ENCODE data around the gene LMOD2.

DNA sequence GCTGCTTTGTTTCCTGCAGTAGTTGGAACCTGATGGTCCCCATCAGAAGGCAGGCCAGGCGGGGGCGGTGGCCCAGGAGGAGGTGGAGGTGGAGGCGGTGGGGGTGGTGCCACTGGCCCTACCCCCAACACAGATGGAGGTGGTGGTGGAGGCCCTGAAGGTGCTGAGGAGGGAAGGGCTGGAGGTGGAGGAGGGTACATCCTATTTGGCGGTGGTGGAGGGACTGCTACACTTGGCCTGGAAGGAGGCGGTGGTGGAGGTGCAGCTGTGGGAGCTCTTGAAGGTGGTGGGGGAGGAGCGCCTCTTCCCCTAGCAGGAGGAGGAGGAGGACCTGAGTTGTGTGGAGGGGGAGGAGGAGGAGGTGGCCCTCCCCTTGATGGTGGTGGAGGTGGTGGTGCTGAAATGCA is 36.8 kb downstream of the LMOD2 start:
- TF ChIP-seq CTCF (conservative IDR thresholded peaks at IDR 0.05; ENCODE audit: low read length) (no peak), EZH2phosphoT487 (IDR thresholded peaks at IDR 0.05; ENCODE audit: borderline replicate concordance) (no peak)
